ENCODE results near the gene GSTM2. TPM values are rescaled to one million over a fixed set of nuclear protein-coding genes. Genes with fewer than 3 reads are reported as not detected.

Gene GSTM2
- total RNA-seq (2014; rRNA removed; shearing (Covaris generic)) = 0.38 and 1.4 TPM in 2 replicates
- total RNA-seq (2022) = 0.76 and 0.89 TPM in 2 replicates
- not detected for Bru-seq, nascent RNA
- BruChase-seq, experiment 1, labeled RNA remaining after a 6-hour chase = percentile 7 among the genes with signal in this experiment
- BruChase-seq, experiment 2, labeled RNA remaining after a 2-hour chase = not detected
- long read RNA-seq = 0 reads

DNA sequence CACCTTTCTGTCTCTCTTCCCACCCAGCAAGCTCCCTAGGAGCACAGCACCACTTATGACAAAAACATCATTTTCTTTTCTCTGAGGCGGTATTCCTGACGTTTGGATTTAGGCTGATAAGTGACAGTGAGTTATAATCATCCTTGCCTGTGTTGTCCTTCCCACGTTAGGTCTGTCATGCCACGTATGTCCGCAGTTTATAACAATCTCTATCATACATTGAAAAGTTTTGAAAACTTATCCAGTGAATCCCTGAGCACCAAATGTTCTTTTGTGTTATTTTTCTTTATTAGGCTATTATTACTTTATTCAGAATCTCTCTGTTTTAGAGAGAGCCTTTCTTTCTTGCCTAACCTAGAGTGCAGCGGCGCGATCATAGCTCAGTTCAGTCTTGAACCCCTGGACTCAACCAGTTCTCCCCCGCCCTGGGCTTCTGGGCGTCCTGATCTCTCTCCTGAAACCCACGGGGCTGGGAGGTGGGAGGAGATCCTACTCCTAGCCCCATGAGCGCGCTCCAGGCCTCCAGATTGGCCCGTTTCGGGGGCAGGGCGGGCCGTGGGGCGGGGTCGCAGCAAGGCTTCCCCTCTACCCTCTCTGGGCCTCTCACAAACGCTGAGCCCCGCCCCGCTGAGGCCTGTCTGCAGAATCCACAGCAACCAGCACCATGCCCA lies at the start of gene GSTM2:
TSS of gene GSTM2 (plus strand) at position 606 of the 671 bp plus-strand sequence. CDS start at position 665, 59 bp downstream.
- intact Hi-C loops (cut with micrococcal nuclease; ENCODE audit: unreplicated experiment) = no loop called here

GRCh38 chr1:109618661-109619575 lies 48.9 kb upstream of the GSTM2 start:
- peaks cover 51% of the 10 kb centered on the region for H3K4me1 ChIP-seq (ENCODE audit: insufficient read depth, low read length, poor library complexity, severe bottlenecking)
- H2AFZ ChIP-seq (ENCODE audit: low read length) = peak overlapping the region; percentile 60
- peaks cover 35% of the 10 kb centered on the region for H3K79me2 ChIP-seq (ENCODE audit: insufficient read depth, low read depth, low read length)
- BruUV-seq (replicated peaks) = TSS peak; percentile 98
- TF ChIP-seq, protein P1, sequence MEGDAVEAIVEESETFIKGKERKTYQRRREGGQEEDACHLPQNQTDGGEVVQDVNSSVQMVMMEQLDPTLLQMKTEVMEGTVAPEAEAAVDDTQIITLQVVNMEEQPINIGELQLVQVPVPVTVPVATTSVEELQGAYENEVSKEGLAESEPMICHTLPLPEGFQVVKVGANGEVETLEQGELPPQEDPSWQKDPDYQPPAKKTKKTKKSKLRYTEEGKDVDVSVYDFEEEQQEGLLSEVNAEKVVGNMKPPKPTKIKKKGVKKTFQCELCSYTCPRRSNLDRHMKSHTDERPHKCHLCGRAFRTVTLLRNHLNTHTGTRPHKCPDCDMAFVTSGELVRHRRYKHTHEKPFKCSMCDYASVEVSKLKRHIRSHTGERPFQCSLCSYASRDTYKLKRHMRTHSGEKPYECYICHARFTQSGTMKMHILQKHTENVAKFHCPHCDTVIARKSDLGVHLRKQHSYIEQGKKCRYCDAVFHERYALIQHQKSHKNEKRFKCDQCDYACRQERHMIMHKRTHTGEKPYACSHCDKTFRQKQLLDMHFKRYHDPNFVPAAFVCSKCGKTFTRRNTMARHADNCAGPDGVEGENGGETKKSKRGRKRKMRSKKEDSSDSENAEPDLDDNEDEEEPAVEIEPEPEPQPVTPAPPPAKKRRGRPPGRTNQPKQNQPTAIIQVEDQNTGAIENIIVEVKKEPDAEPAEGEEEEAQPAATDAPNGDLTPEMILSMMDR (conservative IDR thresholded peaks at IDR 0.05; ENCODE audit: low read length) = no peak
- TF ChIP-seq EZH2phosphoT487 (IDR thresholded peaks at IDR 0.05; ENCODE audit: borderline replicate concordance, low read depth, low read length) = no peak
- CTCF ChIA-PET (ENCODE audit: unreplicated experiment) = interaction anchor here (1.1 kb wide), 1 partner anchor 22 kb away, joined by 3 read pairs; no protein-coding TSS in a partner anchor
- H3K4me3 ChIP-seq (ENCODE audit: low read depth, low read length, poor library complexity, severe bottlenecking) = peak overlapping the region; percentile 92
- POLR2A ChIA-PET = interaction anchor here (0.5 to 2.3 kb wide), 6 partner anchors 14 to 615 kb away, joined by 3 to 14 read pairs (median 4); partner anchors contain the start of gene GNAI3
- peak overlapping the region; percentile 97 for H3K4me2 ChIP-seq (ENCODE audit: low read length)
- 0 out of 2 replicates have a peak, but pooled peaks cover 5% of the 10 kb centered on the region for H4K20me1 ChIP-seq (ENCODE audit: insufficient read depth, low read length)
- H3K9me3 ChIP-seq (ENCODE audit: low read length) = no peaks in the 10 kb centered on the region
- DNase-seq (ENCODE audit: low spot score) = no peak
- peak overlapping the region; percentile 45 for H3K27ac ChIP-seq (ENCODE audit: low read depth, low read length, poor library complexity, severe bottlenecking)
- no peaks in the 10 kb centered on the region for H3K9me2 ChIP-seq (ENCODE audit: insufficient read depth, low read length)
- intact Hi-C loops (cut with micrococcal nuclease; ENCODE audit: unreplicated experiment) = no loop called here
- H3K36me3 ChIP-seq (ENCODE audit: insufficient read depth, low read length) = no peaks in the 10 kb centered on the region

More for the DNA sequence above, at the start of gene GSTM2:
- no peaks in the 10 kb centered on the region for H3K79me2 ChIP-seq (ENCODE audit: insufficient read depth, low read depth, low read length)
- no peaks in the 10 kb centered on the region for H3K9me3 ChIP-seq (ENCODE audit: low read length)
- no peak within 1 kb of the TSS for H3K4me3 ChIP-seq (ENCODE audit: low read depth, low read length, poor library complexity, severe bottlenecking)
- ChIA-PET POLR2A (no interaction called here), CTCF (ENCODE audit: unreplicated experiment) (no interaction called here)
- peak within 1 kb of the TSS; percentile 7; the same call in 1 of the 2 replicates for H3K4me2 ChIP-seq (ENCODE audit: low read length)
- H2AFZ ChIP-seq (ENCODE audit: low read length) = peak within 1 kb of the TSS; percentile 51; the same call in 1 of the 2 replicates
- DNase-seq (ENCODE audit: low spot score) = peak; percentile 26
- H3K36me3 ChIP-seq (ENCODE audit: insufficient read depth, low read length) = no peaks in the 10 kb centered on the region
- TF ChIP-seq, protein P1 (conservative IDR thresholded peaks at IDR 0.05; ENCODE audit: low read length) = no peak
- TF ChIP-seq EZH2phosphoT487 (IDR thresholded peaks at IDR 0.05; ENCODE audit: borderline replicate concordance, low read depth, low read length) = no peak
- H4K20me1 ChIP-seq (ENCODE audit: insufficient read depth, low read length) = no peaks in the 10 kb centered on the region
- no peak within 1 kb of the TSS for H3K27ac ChIP-seq (ENCODE audit: low read depth, low read length, poor library complexity, severe bottlenecking)
- no TSS peak for BruUV-seq (replicated peaks)
- peaks cover 4% of the 10 kb centered on the region for H3K4me1 ChIP-seq (ENCODE audit: insufficient read depth, low read length, poor library complexity, severe bottlenecking)
- no peaks in the 10 kb centered on the region for H3K9me2 ChIP-seq (ENCODE audit: insufficient read depth, low read length)
